22Rv1 (cell line): ENCODE measurements around the gene RHOG.
A peak's percentile ranks its signal among the peaks of the same experiment; 100 is the strongest.

Experiments used
- H3K27ac ChIP-seq: fragments of 450-650 bp; 2 replicates; pipeline ENCODE4 v1.5.1; 2017
- ZFX ChIP-seq: fragments of 450-650 bp; IDR thresholded peaks from 2 replicates; pipeline ENCODE4 v1.6.1; 2017; ENCODE audit warnings: antibody characterized with exemption, borderline replicate concordance
- TF ChIP-seq, protein P1 (sequence below): fragments of 450-650 bp; IDR thresholded peaks from 2 replicates; pipeline ENCODE4 v1.5.1; 2017; ENCODE audit warnings: mild to moderate bottlenecking

Gene RHOG

DNA sequence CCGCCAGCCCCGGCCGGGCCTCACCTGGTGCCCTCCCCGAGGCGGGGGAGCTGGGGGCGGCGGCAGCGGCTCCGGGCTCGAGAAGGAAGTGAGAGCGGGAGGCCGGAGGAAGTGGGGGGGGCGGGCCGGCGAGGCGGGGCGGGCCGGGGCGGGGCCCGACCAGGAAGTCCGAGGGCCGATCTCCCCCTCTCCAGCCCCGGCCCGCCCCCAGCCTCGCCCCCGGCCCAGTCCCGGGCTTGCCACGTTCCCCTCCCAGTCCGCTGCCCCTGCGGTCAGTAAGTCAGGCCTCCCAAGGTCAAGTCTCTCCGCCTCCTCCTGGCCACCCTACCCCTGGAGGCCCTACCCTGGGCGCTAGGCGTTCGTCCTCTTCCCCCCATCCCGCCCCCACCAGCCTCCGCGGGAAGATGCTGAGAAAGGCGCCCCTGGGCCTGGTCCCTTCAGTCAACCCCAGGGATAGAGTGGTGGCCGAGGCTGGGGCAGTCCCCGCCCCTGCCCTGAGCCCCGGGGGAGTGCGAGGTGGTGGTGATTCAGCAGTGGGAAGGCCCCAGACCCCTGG, at the start of gene RHOG:
RHOG (minus strand) TSS at position 90 of the 556 bp plus-strand sequence. CDS start 12,821 bp downstream, outside the sequence.
- TF ChIP-seq, protein P1, sequence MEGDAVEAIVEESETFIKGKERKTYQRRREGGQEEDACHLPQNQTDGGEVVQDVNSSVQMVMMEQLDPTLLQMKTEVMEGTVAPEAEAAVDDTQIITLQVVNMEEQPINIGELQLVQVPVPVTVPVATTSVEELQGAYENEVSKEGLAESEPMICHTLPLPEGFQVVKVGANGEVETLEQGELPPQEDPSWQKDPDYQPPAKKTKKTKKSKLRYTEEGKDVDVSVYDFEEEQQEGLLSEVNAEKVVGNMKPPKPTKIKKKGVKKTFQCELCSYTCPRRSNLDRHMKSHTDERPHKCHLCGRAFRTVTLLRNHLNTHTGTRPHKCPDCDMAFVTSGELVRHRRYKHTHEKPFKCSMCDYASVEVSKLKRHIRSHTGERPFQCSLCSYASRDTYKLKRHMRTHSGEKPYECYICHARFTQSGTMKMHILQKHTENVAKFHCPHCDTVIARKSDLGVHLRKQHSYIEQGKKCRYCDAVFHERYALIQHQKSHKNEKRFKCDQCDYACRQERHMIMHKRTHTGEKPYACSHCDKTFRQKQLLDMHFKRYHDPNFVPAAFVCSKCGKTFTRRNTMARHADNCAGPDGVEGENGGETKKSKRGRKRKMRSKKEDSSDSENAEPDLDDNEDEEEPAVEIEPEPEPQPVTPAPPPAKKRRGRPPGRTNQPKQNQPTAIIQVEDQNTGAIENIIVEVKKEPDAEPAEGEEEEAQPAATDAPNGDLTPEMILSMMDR, result no peak
- TF ChIP-seq ZFX, result no peak
- peak within 1 kb of the TSS; percentile 87 for H3K27ac ChIP-seq

GRCh38 chr11:3890014-3890413, 49.3 kb upstream of the RHOG start:
- no peak for TF ChIP-seq ZFX
- TF ChIP-seq, protein P1, result no peak
- H3K27ac ChIP-seq, result no peak overlapping the region

DNA sequence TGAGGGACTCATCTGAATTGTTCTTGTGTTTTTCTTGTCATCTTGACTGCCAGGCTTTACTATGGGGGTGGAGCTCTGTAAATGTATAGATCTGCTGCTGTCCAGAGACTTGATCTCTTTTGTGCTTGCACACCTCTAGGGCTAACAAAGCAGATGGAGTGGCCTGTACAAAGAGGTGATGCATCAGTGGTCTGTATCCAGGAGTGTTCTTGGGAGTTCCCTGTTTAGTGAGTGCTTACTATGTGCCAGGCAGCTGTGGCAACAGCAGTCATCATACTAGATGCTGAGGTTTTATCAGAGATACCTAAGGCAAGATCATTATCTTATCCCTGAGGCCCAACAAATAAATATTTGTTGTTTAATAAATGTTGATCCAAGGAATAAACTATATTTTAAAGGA, 48.1 kb upstream of the RHOG start:
- TF ChIP-seq, protein P1, result no peak
- TF ChIP-seq ZFX, result no peak
- H3K27ac ChIP-seq, result no peak overlapping the region

- TF ChIP-seq, protein P1, result no peak
- no peak for TF ChIP-seq ZFX
- H3K27ac ChIP-seq, result no peak overlapping the region
Observed at GRCh38 chr11:3886985-3887384, 46.2 kb upstream of the RHOG start.

DNA sequence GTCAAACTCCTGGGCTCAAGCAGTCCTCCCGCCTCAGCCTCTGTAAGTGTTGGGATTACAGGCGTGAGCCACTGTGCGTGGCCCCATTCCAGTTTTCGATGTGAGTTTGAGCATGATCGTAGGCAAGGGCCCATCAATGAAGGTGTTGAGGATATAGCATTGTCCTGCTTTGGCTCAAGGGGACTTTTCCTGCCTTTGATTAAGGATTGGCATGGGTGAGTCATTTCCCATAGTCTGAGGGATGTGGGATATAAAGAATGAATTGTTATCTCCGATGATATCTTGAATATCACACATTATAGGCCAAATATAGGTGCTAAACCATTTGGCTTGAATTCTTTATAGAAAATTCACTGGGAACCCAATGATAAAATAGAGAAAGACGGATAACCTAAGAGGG, 45.1 kb upstream of the RHOG start:
- no peak overlapping the region for H3K27ac ChIP-seq
- TF ChIP-seq ZFX, result no peak
- TF ChIP-seq, protein P1, result no peak

DNA sequence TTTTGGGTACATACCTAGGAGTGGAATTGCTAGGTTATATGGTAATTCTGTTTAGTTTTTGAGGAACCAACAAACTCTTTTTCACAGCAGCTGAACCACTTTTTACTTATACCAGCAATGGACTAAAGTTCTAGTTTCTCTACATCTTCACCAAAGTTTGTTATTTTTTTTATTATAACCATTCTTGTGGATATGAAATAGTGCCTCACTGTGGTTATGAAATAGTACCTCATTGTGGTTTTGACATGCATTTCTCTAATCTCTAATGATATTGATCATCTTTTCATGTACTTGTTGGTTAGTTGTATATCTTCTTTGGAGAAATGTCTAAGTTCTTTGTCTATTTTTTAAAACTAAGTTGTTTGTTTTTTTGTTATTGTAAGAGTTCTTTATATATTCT, 41.9 kb upstream of the RHOG start:
- TF ChIP-seq, protein P1, result no peak
- TF ChIP-seq ZFX, result no peak
- no peak overlapping the region for H3K27ac ChIP-seq

DNA sequence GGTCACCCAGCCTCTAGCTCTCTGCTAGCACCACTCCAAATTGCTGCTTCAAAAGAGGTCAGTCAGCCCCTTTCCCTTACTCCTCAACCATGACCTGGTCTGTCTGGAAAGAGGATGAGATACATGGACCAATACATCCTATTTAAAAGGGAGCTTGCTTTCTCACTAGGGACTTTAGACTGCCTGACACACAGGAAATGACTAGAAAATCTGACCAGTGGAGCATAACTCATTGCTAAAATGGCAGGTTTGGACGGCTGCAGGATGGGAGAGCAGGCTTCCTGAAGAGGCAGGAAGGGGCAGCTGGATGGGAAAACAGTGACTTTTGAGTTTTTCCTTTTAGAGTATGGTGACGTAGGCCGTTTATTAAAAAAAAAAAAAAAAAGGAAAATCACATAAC, 40.0 kb upstream of the RHOG start:
- peak overlapping the region; percentile 79 for H3K27ac ChIP-seq
- TF ChIP-seq ZFX, result no peak
- TF ChIP-seq, protein P1, result no peak
